GM23248 (cell line): ENCODE results near the gene SCN2A.

Experiments
- EZH2 ChIP-seq: fragments of 200-600 bp; sonication (generic); IDR thresholded peaks from 2 replicates; pipeline ENCODE4 v1.6.1; 2018; ENCODE audit warnings: antibody characterized with exemption, mild to moderate bottlenecking; ENCODE audit not compliant: insufficient read depth, poor library complexity, severe bottlenecking
- EZH2phosphoT487 ChIP-seq: fragments of 200-600 bp; sonication (generic); IDR thresholded peaks from 2 replicates; pipeline ENCODE4 v1.6.1; 2018; ENCODE audit warnings: antibody characterized with exemption, moderate library complexity, mild to moderate bottlenecking, low read depth; ENCODE audit not compliant: insufficient read depth

DNA sequence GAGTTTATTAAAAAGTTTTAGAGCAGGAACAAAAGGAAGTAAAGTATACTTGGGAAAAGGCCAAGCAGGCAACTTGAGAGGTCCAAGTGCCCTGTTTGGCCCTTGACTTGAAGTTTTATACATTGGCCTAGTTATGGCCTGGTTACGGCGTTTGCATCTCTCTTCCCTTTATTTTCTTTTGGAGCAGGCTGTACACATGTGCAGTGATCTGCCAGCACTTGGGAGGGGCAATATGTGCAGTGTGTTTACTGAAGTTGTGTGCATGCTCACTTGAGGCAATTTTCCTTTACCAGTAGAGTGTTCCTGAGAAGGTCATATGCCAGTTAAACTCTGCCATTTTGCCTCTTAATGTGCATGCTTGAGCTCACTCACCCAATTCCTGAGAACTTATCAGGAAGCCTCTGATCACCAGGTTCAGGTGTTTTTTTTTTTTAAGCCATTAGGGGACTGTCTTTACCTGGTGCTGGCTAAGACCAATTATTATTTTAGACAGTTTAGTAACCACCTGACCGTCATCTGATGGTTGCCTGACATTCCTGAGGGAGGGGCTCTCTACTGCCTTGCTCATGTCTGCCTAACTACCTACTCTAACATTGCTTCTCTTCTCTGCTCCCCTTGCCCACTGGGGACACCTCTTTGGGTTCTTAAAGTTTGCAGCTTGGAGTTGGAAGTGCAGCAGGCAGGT is 48.0 kb downstream of the SCN2A start:
- TF ChIP-seq EZH2, result no peak
- TF ChIP-seq EZH2phosphoT487, result no peak
